ENCODE data around the gene HM13.
"Not testable (repeated sequence)": the region's sequence is repeated elsewhere in the genome, so short reads cannot be mapped to it uniquely, and the experiment has no call there.

HM13 gene

DNA sequence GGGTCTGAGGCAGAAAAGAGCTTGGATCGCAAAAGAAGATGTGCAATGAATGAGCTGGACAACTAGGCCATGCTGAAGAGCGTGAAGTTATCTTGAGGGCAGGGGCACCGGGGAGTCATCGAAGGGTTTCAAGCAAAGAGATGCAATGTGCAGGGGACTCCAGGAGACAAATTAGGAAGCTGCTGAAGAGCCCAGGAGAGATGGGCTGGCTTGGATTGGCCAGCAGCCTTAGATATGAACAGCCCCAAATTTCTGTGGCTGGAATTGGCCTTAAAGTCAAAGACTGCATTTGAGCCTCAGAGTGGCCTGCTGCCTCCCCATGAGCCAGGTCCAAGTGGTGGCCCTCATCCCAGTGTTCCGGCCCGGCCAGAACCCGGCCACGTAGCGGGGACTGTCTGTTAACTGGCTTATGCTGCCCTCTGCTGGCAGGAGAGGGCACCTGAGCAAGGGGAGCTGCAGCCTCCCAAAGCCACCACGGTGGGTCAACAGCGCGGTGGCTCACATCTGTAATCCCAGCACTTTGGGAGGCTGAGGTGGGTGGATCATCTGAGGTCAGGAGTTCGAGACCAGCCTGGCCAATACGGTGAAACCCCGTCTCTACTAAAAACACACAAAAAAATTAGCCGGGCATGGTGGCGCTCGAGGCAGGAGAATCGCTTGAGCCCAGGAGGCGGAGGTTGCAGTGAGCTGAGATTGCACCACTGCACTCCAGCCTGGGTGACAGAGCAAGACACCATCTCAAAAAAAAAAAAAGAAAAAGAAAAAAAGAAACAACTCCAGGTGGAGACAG lies 11.2 kb upstream of the HM13 start:
- DNase-seq, result peak; percentile 13

DNA sequence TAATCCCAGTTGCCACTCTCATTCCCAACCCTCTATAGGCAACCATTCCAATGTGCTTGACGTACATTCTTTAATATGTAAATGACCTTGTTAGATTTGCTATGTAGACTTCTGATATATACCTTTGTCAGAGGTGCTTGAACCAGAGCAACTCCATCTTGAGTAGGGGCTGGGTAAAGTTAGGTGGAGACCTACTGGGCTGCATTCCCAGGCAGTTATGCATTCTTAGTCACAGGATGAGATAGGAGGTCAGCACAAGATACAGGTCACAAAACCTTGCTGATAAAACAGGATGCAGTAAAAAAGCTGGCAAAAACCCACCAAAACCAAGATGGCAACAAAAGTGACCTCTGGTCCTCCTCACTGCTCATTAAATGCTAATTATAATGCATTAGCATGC lies 8.3 kb upstream of the HM13 start:
- no peak for DNase-seq

DNA sequence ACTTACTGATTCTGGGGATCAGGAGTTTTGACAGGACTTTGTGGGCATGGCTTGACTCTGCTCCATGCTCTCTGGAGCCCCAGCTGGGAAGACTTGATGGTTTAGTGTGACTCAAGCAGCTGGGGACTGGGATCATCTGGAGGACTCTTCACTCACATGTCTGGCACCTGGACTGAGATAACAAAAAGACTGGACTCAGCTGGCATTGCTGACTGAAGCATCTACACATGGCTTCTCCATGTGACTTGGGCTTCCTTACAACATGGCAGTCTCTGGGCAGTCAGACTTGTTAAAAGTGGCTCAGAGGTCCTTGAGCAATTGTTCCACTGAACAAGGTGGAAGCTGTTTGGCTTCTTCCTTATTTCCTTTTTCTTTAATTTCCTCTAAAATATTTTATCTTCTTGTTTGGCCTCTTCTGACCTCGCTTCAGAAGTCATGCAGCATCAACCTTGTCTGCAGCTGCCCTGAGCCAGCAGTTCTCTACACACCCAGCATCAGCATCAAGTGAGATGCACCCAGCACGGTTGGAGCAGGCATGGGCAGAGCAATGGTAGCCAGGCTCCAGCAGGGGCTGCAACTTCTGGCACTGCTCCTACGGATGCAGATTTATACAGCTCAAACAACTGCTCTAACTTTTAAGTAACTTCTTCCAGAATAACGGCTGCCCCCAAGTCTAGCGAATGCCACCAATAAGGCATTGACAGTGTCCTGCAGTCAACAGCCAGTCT lies 5.6 kb upstream of the HM13 start:
- no peak for DNase-seq

GRCh38 chr20:31515072-31515774 lies 981 bp downstream of the HM13 start:
- no peak for DNase-seq

DNA sequence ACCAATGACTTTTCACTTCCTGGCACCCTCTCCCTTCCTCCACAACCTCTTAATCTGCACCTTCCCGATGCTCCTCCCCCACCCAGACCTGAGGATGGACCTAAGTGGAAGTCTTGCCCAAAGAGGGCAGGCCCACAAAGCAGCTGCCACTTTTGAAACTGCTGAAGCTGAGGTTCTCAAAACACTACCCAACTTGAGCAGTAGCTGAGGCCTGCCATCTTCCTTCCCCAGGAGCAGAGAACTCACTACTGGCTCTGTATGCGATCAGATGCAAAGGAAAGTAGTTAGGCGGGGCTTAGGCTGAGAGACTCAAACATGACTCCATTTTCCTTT lies 1.5 kb downstream of the HM13 start:
- no peak for DNase-seq

DNA sequence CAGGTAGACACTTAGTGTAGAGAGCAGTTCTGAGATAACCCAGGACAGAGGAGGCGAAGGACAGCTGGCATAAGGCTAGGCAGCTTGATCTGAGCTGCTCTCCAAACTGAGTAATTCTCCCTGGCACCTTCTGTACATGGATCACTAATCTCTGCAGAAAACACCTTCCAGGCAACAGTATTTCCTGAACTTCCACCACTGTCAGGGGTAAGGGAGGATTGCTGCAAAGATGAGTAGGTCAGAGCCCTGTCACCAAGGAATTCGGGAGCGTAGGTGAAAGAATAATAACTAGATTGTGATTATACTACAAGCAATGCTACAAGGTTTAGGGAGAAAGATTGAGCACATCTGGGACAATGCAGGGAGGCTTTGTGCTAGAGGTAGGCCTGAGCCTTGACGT lies 1.9 kb downstream of the HM13 start:
- DNase-seq, result no peak

DNA sequence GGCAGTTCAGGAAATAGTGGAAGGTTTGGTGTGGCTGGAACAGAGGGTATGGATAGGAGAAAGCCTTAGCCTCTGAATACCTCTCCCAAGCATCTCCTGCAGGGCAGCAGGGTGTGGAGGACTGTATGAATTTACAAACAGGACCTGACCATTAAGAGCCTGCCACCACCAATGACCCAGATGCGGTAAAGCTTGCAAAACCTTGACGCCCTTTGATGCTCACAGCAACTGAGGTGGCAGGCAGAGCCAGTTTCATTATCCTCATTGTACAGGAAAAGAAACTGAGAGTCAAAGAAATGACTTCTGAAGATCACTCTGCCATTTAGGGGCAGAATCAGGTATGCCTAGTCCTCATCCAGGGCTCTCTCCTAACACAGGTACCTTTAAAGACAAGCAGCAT lies 2.4 kb downstream of the HM13 start:
- DNase-seq, result no peak

GRCh38 chr20:31517373-31517772 lies 3.1 kb downstream of the HM13 start:
- DNase-seq, result peak; percentile 43

GRCh38 chr20:31521267-31521666 lies 7.0 kb downstream of the HM13 start:
- DNase-seq, result not testable (repeated sequence)

DNA sequence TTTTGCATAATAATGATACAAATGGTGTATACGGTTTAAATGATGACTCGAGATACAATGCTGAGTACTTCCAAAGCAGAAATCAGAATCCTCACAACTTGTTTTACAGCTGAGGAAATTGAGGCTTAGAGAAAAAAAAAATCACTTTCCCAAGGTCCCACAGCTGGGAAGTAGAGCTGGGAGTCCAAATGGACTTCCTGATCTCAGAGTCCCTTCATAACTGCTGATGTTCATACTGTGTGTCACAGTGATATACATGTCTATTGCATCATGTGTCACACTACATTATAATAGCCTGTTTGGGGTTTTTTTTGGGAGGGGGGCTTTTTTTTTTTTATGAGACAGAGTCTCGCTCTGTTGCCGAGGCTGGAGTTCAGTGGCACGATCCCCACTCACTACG lies 8.5 kb downstream of the HM13 start:
- no peak for DNase-seq

DNA sequence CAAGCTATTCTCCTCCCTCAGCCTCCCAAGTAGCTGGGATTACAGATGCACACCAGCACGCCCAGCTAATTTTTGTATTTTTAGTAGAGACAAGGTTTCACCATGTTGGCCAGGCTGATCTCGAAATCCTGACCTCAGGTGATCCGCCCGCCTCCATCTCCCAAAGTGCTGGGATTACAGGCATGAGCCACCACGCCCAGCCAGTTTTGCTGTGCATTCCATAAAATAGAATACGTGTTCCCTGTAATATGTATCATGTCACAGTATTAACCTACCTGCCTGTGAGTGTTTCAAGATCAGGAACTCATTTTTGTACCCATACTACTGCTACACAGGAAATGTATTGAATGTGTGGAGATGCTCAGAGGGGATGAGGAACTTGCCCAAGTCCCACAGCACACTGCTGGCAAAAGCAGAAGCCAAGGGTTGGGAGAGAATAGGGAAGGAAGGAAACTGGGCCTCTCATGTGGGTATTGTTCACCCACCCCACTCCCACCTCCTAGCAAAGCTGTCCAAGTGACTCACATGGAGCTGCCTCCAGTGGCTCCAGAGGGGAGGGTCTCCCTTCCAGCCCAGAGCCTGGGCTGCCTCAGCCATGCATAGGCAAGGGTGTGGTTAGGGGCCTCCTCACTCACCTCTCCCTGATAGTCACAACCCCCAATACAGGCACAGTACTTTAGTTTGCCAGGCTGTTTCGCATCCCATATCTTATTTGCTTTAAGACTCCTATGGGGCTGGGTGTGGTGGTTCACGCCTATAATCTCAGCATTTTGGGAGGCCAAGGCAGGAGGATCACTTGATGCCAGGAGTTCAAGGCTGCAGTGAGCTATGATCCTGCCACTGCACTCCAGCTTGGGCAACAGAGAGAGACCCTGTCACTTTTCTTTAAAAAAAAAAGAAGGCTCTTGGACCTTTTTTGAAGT lies 9.4 kb downstream of the HM13 start:
- no peak for DNase-seq

DNA sequence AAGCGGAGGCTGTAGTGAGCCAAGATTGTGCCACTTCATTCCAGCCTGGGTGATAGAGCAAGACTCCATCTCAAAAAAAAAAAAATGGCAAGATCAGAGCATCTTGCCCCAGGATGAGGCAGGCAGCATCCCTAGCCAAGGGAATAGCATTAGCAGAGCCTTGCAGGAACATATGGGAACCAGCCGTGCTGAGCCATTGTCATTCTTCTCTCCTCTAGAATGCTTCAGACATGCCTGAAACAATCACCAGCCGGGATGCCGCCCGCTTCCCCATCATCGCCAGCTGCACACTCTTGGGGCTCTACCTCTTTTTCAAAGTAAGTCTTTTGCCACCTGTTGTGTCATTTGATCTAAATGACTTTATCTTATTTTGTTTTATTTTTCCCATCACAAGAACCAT lies 13.0 kb downstream of the HM13 start:
- DNase-seq, result no peak

DNA sequence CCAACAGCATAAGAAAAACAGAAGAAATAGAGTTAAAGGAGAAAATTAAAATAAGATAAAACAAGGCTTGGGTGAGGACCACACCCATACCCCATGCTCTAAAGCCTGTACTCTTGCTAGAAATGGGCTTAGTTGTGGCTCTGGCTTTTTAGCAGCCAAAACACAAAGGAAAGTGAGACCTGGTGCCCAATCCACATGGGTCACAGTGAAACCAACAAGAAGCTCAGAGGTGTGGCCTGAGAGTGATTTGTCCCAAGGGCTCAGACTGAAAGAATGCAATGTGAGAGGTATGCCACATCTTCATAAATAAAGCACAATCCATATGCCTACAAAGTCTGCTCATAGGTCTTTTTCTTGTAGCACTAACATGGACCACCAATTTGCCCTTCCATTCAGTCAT lies 21.1 kb downstream of the HM13 start:
- no peak for DNase-seq

- no peak for DNase-seq
These were observed 22.3 kb downstream of the HM13 start for GRCh38 chr20:31536575-31536974.

GRCh38 chr20:31537116-31537871 lies 23.1 kb downstream of the HM13 start:
- DNase-seq, result no peak

GRCh38 chr20:31537890-31538289 lies 23.6 kb downstream of the HM13 start:
- DNase-seq, result no peak

- DNase-seq, result no peak
These were observed 24.1 kb downstream of the HM13 start for GRCh38 chr20:31538326-31538725.

DNA sequence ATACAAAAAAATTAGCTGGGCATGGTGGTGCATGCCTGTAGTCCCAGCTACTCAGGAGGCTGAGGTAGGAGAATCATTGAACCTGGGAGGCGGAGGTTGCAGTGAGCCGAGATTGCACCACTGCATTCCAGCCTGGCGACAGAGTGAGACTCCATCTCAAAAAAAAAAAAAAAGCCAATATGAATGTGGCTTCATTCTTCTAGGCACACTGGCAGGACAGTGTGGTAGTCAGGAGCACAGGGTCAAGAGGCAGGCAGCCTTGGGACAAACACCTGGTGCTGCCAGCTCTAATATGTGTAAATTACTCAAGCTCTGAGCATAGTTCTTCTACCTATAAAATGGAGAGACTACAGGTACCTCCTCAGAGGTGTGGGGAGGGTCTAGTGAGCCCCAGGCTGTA lies 25.4 kb downstream of the HM13 start:
- DNase-seq, result not testable (repeated sequence)

DNA sequence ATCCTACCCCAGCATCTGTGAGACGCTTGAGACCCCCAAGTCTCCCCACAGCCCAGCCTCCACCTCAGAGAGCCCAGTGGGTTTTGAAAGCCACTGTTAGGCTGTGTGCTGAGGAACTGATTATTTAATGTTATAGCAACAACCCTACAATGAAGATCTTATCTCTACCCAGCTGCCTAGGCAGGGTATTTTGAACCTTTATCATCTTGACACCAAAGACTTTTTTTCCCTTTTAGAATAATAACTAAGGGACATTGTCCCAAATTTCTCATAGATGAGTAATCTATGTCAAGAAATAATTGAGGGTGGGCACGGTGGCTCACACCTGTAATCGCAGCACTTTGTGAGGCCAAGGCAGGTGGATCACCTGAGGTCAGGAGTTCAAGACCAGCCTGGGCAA lies 26.2 kb downstream of the HM13 start:
- no peak for DNase-seq

- no peak for DNase-seq
These were observed 28.1 kb downstream of the HM13 start for GRCh38 chr20:31542201-31542842.

GRCh38 chr20:31542963-31543362 lies 28.7 kb downstream of the HM13 start:
- no peak for DNase-seq
